AML-193 (cell line): Measurements from ENCODE around the gene RALGAPA2.

ENCODE experiments used
- DNase-seq, 2 experiments: peaks; one replicate each; lab custom pipeline; 2025; lab: John Stamatoyannopoulos, UW

The RALGAPA2 gene

DNA sequence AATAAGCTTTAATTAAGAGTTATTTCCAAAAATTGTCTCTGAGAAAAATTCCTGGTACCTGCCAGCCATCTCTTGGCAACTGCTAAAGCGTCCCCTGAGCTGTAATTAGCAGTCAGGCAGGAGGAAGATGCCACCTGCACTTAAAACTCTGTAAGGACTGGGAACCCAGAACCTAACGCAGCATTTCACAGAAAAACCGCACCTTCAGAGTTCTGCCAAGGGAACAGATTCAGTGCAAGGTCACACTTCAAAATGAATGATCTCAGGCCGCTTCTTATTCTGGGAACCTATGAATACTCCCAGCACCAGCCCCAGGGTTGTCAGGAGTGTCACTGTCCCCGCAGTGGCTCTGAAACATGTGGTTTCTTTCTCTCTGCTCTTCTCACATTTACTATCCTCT is 307.8 kb downstream of the RALGAPA2 start:
- no peak for DNase-seq

DNA sequence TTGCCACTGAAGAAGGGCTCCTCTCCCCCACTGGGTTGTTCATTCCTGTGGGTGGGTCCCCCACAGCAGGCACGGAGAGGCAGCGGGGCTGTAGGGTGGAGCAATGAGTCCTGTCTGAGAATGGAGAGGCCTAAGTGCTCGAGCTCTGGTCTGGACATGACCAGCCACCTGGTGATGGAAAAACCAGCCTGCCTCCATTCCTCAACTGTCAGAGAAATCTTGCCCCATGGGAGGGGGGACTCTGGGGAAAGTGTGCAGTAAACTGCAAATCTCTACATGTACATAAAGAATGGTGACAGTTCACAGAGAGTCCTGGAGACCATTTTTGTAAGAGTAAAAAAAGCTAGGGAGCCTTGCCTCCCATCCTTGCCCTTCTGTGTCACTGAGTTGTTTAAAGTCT is 310.5 kb downstream of the RALGAPA2 start:
- DNase-seq = no peak

- no peak for DNase-seq
These were observed 312.6 kb downstream of the RALGAPA2 start for GRCh38 chr20:20399531-20400500.

GRCh38 chr20:20398123-20398522 is 314.3 kb downstream of the RALGAPA2 start:
- no peak for DNase-seq

GRCh38 chr20:20396794-20397193 is 315.6 kb downstream of the RALGAPA2 start:
- no peak for DNase-seq

GRCh38 chr20:20395903-20396568 is 316.4 kb downstream of the RALGAPA2 start:
- no peak for DNase-seq

DNA sequence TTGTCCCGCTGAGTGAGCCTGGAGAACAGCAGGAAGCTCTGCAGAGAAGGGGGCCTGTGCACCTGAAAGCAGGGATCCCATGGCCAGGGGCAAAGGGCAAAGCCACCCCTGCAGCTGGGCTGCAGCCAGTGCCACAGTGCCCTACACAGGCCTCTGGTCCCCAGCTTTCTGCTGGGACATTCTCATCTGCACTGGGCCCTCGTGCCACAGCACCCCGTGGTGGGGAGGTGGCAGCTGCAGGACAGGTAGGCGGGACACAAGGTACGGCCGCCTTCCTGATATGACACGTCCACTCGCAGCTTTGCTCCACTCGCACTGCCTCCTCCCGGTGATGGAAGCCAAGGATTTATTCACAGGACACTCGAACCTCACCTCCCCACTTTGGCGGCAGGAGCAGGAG is 317.4 kb downstream of the RALGAPA2 start:
- DNase-seq = no peak

DNA sequence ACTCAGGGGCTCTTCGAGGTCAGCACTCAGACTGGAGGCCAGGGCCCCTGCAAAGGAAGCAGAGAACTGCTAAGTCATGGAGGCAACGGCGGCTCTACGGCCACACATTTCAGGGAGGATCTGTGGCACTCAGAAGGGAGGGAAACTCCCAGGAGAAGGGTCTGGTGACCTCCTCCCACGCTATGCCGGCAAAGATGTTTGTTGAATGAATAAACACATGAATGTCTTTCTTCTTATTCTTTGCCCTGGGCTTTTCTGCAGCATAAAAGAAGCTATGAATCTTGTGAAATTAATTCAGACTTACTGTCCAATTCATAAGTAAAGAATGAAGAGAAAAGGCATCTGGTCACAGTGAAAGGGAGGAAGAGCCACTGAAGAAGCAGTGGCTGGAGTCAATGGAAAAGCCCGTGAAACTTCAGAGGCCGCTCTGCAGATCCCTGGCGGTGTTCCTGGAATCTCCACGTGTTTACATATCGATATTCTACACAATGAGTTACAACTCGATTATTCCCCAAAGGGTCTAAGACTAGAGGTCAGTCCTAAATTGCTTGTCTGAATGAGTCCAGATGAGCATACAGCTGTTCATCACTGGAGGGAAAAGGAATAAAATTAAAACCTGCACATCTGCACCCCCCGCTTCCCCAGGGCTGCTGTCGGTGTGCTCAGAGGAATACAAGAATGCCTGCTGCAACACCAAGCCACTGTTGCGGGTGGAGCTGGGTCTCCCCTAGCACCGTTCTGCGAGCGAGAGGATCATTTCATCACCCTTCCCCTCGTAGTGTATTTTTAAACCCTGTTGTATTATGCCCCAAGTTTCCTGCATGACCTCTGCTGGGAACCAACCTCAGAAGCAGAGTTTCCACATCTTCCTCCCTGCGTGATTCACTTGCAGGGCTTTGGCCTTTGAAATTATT is 319.0 kb downstream of the RALGAPA2 start:
- no peak for DNase-seq

- no peak for DNase-seq
These were observed 320.7 kb downstream of the RALGAPA2 start for GRCh38 chr20:20391766-20392165.

GRCh38 chr20:20391115-20391514 is 321.3 kb downstream of the RALGAPA2 start:
- DNase-seq = no peak

DNA sequence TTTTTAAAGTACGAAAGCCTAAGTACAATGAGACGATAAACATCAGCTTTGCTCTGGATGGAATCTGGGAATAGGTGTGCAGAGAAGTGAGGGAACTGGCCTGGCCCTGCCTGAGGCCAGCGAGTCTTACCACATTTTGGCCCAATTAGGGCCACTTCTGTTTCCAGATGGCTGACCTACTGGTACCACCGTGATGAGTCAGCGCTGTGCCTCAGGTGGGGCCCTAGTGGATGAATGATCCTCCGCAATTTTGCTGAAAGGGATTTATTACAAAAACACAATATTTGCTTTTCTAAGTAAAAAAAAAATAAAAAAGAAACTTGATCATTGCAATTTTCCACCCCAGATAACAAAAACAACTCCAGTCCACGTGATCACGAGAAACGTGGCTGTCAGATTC is 322.1 kb downstream of the RALGAPA2 start:
- no peak for DNase-seq

DNA sequence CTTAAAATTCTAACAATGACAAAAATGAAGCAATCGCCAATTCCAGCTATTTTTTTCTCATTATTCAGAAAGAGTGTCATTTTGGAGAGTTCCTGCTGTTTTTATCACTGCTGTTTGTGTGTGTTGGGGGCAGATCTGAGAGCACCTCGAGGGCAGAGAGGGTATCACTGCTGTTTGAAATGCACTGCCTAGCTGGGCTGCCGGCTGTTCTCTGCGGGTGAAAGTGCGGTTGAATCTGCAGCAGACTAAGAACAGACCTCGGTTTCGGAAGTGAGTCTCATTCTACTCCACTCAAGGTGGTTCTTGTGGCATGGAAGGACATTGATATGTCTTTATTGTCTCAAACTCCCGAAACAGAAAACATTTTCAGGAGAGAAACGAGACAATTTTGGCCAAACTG is 326.3 kb downstream of the RALGAPA2 start:
- no peak for DNase-seq

DNA sequence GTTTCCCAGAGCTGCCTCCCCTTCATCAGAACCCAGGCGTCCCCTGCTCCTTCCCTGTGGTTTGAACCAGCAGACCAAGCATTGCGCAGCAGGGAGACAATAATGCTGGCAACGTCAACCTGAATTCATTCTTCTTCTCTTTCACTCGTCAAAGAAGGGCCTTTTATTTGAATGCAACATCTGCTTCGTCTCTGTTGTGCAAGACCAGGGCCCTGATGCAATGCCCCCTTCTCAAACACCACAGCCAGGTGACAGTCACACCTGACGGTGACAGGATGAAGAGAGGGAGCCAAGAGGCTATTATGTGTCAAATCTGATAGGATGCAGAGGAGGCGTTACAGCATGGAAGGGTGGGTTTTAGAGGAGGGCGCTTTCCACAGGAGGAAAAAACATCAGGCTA is 336.6 kb downstream of the RALGAPA2 start:
- DNase-seq = no peak

GRCh38 chr20:20373091-20373571 is 339.3 kb downstream of the RALGAPA2 start:
- no peak for DNase-seq

- DNase-seq = no peak
These were observed 340.8 kb downstream of the RALGAPA2 start for GRCh38 chr20:20371681-20372080.

DNA sequence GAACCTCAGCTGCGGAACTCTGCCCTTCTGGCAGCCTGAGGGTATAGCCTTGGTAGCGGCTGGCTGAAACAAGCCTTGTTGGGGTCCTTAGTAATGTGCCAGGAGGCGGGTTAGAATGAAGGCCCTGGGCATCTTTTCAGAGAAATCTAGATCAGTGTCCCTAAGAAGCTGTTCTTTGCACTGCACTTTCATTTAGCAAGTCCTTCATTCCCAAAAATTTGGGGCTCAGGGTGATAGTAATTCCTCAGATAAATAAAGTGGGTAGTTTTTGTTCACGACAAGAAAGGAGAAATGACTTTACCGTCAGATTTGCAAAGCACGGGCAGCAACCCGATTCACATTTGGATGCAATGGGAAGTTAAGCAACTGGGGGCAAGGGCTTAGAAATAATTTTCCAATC is 341.4 kb downstream of the RALGAPA2 start:
- no peak for DNase-seq

DNA sequence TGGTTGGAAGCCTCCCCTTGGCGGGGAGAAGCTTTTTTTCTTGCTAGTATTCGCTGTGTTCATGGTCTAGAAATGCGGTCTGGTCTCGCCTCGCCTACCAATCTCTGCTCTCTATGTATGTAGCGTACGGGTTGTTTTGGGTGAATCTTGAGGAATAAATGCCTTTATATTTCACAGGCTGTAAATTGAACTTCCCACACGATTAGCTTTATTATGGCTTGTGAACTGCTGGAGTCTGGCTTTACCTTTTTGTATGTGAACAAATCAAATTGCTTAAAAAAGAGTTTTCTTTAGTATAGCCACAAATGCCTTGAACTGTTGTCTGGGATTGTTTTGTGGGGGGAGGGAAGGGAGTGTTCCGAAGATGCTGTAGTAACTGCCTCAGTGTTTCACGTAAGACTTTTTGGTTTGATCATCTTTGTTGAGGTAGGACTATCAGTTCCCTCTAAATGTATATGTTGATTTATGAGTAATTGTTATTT is 342.3 kb downstream of the RALGAPA2 start:
- DNase-seq = no peak

DNA sequence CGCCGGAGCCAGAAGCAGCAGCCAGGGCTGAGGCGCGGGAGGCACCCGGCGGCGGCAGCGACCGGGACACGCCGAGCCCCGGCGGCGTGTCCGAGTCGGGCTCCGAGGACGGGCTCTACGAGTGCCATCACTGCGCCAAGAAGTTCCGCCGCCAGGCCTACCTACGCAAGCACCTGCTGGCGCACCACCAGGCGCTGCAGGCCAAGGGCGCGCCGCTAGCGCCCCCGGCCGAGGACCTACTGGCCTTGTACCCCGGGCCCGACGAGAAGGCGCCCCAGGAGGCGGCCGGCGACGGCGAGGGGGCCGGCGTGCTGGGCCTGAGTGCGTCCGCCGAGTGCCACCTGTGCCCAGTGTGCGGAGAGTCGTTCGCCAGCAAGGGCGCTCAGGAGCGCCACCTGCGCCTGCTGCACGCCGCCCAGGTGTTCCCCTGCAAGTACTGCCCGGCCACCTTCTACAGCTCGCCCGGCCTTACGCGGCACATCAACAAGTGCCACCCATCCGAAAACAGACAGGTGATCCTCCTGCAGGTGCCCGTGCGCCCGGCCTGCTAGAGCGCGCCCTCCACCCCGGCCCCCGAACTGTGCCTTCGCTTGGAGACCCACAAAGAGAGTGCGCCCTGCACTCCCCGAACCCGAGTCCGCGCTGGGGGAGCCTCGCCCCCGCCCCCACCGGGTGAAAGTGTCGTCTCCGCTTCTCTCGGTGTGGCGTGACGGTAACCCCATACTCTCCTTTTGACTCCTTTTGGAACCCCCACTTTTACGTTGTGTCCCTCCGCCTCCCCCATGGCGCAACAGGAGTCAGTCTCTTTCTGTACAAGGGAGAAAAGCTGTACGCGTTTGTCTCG is 343.0 kb downstream of the RALGAPA2 start:
- DNase-seq = no peak

- no peak for DNase-seq
These were observed 343.8 kb downstream of the RALGAPA2 start for GRCh38 chr20:20368418-20369249.
